GM18951 (cell line): ENCODE results near the gene EEF1AKMT2.

ENCODE experiments used
- POLR2A ChIP-seq: IDR thresholded peaks from 4 replicates; pipeline ENCODE4 v1.6.1; 2011; ENCODE audit warnings: mild to moderate bottlenecking; ENCODE audit not compliant: insufficient read length, insufficient read depth; ENCODE audit errors: extremely low read depth
- in situ Hi-C: fragments of 300-500 bp; cut with MboI; formaldehyde crosslinking; loops from one replicate; pipeline ENCODE4 v1.12.0; 2022; ENCODE audit warnings: low sequenced_read_pairs, mixed read lengths, inconsistent platforms; ENCODE audit not compliant: unreplicated experiment

Gene EEF1AKMT2

GRCh38 chr10:124731551-124731950 lies 60.1 kb downstream of the EEF1AKMT2 start:
- in situ Hi-C loops: no loop called here
- TF ChIP-seq POLR2A: no peak

DNA sequence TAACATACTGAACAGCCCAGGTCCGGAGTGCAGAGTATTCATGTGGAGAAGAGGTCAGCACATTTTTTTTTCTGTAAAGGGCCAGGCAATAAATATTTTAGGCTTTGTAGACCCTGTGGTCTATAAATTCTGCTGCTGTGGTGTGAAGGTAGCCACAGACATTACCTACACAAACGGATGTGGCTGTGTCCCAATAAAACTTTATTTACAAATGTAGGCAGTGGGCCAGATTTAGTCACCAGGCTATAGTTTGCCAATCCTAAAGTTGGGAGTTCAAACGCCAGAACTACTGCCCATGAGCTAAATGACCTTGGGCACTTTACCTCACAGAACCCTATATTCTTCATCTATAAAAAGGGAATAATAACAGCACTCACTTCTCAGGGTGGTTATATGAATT lies 60.9 kb downstream of the EEF1AKMT2 start:
- in situ Hi-C loops: no loop called here
- TF ChIP-seq POLR2A: no peak

DNA sequence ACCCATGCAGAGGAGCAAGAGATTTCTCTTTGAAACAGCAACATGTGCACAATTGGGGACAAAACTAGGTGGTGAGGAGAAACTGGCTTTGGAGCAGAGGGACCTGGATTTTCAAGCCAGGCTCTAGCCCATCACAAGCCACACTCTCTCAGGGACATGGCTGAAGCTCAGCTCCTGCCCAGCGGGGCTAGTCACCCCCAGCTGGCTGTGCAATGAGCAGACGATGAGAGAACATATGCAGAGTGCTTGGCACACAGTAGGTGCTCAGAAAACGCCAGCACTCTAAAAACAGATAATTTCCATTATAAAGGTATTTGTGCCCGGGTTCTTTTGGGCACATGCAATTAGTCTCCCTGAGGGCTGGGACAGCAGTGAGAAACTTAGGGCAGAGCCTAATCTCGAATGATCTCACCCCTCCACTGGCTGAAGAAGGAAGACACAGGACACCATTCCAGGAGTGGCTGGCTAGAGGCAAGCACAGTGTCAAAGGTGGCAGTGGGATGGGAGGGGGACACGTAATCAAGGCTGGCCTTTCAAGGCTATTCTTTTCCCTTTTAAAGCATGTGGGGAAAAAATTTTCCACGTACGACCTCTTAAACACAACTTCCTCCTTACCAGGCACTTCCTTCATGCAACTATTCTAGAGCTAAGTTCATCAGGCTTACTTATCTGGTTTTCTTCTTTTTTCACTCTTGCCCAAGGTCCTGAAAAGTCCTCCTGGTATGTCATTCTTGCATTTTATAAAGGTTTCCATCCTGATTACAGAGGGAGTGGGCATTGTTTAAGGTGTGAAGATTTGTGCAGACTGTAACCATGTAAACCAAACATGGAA lies 62.6 kb downstream of the EEF1AKMT2 start:
- in situ Hi-C loops: no loop called here
- no peak for TF ChIP-seq POLR2A

- TF ChIP-seq POLR2A: no peak
- in situ Hi-C loops: no loop called here
Measured at GRCh38 chr10:124728071-124728829, 63.4 kb downstream of the EEF1AKMT2 start.

DNA sequence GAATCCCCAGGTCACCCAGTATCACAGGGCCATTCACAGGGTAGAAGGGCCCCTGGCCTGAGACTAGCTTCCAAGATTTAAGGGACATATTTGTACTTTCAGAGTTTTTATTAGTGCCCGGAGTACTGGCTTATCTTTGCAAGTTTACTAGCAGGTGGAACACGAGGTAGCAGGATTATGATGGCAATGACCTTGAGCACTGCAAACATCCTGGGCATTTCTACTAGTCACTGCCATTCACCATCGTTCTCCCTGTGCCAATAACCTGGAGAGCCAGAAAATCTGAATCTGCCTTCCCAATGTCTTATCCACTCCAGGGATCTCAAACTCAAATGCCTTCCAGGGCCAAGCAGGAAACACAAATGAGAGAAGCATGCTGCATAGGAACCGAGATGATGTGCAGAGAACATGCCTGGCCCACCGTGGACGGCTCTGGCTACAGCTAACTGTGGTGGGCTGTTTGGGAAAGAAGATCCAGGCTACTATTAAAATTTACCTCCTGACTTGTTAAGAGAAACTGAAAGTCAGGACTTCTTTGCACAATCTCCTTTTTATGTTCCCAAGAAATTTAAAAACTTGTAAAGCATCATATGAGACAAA lies 64.2 kb downstream of the EEF1AKMT2 start:
- no peak for TF ChIP-seq POLR2A
- in situ Hi-C loops: no loop called here

DNA sequence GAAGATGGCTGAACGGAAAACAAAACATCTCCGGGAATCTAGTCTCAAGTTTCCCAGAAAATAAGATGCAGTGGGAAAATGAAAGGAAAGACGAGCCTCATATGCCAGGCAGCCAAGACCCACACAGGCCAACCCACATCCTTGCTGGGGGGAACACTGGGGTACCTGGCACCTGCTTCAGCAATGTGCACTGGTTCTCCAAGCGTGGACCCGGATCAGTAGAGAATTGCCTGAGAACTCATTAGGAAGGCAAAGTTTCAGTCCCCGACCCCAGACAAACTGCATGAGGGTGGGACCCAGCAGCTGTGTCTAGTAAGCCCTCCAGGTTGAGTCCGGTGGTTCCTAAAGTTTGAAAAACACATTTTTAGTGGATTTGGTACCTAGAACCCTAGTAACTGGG lies 65.9 kb downstream of the EEF1AKMT2 start:
- TF ChIP-seq POLR2A: no peak
- in situ Hi-C loops: no loop called here

DNA sequence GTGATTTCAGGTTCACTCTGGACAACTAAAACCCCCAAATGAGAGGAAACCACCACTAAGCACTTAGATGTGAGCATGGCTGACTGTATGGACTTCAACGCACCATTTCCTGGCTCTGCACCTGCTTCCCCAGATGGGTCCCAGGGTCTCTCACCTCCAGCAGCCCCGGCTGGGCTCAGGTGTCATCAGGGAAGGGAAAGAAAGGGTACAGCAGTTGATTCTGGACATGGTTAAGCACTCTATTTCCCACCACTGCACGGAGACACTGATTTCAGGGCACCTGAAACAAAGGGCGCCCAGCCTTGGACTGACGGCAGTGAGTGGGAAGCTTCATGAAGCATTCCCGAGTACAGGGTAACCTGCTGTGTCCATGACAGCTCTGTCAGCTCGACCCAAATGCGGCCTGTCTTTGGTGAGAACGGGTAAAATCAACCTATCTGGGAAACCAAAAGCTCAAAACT lies 66.5 kb downstream of the EEF1AKMT2 start:
- in situ Hi-C loops: no loop called here
- no peak for TF ChIP-seq POLR2A

GRCh38 chr10:124724279-124725027 lies 67.2 kb downstream of the EEF1AKMT2 start:
- TF ChIP-seq POLR2A: no peak
- in situ Hi-C loops: no loop called here

DNA sequence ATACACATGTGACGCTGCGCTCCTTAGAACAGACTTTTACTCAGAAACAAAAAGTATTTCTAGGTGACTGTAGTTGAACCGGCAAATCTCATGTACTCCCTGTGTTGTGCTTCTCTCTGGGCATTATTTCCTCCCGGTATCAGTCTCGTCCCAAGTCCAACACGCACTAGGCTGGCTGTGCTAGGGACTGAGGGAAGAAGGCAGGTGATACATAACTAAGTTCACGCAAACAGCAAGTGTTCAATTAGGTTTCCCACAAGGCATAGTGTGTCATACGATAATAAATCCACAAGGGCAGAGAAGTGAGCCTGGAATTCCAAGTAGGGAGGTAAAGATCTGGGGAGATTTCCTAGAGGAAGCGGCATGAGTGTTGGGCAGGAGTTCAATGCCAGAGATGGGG lies 67.9 kb downstream of the EEF1AKMT2 start:
- no peak for TF ChIP-seq POLR2A
- in situ Hi-C loops: no loop called here

DNA sequence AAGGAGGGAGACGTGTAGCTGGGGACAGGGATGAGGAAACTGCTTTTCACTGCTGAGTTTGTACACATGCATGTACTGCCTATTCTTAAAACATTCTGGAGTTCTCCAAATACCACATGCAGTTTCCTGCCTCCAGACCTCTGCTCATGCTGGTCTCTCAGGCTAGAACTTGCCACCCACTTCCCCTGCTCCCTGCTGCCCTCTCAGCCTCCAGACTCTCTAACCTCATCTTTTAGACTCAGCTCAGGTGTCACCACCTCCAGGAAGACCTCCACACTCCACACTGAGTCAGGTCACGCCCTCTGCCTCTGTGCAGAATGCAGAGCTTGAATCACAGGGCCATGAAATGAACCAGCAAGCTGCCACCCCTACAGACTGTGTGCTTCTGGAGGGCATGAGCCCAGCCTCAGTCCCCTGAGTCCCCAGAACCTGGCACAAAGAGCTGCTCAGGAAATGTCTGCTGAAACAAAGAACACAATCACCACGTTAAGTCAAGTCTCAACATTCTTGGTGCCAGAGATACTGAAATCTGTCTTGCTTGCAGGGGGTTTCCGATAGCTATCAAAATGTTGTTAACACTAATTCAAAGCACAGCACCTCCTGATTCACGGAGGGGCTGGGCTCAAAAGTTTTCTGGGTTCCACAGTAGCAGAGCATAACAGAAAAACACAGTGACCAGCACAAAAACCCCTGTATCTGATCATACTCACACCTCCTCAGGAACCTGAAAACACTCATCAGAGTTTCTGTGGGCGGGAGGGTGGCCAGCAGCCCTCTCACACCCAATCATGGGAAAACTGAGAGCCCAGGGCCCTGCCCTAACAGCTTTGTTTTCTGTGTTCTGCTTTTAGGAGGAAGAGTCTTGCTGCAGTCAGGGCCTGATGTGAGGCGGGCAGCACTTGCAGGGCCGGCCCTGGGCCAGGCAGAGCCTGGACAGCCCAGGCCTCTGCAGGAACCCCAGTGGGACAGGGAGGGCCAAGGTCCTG lies 68.6 kb downstream of the EEF1AKMT2 start:
- in situ Hi-C loops: no loop called here

DNA sequence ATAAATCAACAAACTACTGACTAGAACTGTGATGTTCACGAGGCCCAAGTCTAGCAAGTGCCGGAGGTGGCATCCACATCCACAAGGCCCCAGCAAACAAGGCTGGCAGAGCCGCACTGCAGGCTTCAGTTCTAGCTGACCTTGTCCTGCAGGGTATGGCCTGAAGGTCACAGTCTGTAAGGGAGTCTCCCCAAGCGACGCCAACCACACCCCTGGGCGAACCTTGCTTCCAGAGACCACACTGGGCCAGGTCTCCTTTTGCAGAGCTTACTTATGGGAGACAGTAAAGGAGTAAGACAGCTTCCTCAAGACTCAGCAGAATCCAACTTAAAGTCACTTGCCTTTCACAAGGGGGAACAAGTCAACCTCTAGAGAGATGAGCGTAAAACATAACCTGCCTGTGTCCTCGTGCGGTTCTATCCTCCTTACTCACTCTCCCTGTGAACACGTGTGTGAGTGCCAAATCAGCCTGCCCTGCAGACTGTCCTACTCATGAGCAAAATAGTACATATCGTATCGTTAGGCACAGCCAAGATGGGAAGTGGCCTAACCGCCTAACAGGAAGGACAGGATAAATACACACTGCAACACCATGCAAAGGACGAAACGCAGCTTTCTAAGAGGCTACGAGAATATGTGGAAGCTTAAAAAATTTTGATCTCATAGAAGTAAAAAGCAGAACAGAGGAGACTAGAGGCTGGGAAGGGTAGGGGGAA lies 70.2 kb downstream of the EEF1AKMT2 start:
- in situ Hi-C loops: no loop called here
- TF ChIP-seq POLR2A: no peak

More for the DNA sequence above, 68.6 kb downstream of the EEF1AKMT2 start:
- no peak for TF ChIP-seq POLR2A
